HL-60 (cell line): Measurements from ENCODE around the gene KRTAP10-7.

Experiments
- POLR2AphosphoS5 ChIP-seq: IDR thresholded peaks from 2 replicates; pipeline ENCODE4 v1.6.1; 2012; ENCODE audit warnings: low read depth
- SPI1 ChIP-seq: IDR thresholded peaks from 2 replicates; pipeline ENCODE4 v1.6.1; 2012; ENCODE audit warnings: low read depth, mild to moderate bottlenecking, borderline replicate concordance
- TF ChIP-seq, protein P1 (sequence below): IDR thresholded peaks from one replicate; pipeline ENCODE4 v1.5.1; 2011; ENCODE audit warnings: low read length, control low read depth, inconsistent platforms; ENCODE audit not compliant: insufficient read depth
- TF ChIP-seq, protein P2 (sequence below): IDR thresholded peaks from 2 replicates; pipeline ENCODE4 v1.6.1; 2012; ENCODE audit warnings: low read depth; ENCODE audit not compliant: insufficient replicate concordance

DNA sequence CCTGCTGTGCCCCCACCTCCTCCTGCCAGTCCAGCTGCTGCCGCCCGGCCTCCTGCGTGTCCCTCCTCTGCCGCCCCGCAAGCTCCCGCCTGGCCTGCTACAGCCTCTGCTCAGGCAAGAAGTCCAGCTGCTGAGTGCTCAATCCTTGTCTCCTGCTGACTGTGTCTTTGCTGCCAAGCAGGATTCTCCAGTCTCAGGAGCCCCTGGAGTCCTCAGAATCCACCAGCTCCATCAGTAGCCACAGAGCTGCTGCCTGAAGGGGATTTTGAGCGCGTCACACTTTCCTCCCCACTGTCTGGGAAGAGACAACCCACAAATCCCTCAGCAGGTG, 46.8 kb downstream of the KRTAP10-7 start:
- TF ChIP-seq, protein P1, sequence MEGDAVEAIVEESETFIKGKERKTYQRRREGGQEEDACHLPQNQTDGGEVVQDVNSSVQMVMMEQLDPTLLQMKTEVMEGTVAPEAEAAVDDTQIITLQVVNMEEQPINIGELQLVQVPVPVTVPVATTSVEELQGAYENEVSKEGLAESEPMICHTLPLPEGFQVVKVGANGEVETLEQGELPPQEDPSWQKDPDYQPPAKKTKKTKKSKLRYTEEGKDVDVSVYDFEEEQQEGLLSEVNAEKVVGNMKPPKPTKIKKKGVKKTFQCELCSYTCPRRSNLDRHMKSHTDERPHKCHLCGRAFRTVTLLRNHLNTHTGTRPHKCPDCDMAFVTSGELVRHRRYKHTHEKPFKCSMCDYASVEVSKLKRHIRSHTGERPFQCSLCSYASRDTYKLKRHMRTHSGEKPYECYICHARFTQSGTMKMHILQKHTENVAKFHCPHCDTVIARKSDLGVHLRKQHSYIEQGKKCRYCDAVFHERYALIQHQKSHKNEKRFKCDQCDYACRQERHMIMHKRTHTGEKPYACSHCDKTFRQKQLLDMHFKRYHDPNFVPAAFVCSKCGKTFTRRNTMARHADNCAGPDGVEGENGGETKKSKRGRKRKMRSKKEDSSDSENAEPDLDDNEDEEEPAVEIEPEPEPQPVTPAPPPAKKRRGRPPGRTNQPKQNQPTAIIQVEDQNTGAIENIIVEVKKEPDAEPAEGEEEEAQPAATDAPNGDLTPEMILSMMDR = no peak
- no peak for TF ChIP-seq SPI1
- no peak for TF ChIP-seq POLR2AphosphoS5
- TF ChIP-seq, protein P2, sequence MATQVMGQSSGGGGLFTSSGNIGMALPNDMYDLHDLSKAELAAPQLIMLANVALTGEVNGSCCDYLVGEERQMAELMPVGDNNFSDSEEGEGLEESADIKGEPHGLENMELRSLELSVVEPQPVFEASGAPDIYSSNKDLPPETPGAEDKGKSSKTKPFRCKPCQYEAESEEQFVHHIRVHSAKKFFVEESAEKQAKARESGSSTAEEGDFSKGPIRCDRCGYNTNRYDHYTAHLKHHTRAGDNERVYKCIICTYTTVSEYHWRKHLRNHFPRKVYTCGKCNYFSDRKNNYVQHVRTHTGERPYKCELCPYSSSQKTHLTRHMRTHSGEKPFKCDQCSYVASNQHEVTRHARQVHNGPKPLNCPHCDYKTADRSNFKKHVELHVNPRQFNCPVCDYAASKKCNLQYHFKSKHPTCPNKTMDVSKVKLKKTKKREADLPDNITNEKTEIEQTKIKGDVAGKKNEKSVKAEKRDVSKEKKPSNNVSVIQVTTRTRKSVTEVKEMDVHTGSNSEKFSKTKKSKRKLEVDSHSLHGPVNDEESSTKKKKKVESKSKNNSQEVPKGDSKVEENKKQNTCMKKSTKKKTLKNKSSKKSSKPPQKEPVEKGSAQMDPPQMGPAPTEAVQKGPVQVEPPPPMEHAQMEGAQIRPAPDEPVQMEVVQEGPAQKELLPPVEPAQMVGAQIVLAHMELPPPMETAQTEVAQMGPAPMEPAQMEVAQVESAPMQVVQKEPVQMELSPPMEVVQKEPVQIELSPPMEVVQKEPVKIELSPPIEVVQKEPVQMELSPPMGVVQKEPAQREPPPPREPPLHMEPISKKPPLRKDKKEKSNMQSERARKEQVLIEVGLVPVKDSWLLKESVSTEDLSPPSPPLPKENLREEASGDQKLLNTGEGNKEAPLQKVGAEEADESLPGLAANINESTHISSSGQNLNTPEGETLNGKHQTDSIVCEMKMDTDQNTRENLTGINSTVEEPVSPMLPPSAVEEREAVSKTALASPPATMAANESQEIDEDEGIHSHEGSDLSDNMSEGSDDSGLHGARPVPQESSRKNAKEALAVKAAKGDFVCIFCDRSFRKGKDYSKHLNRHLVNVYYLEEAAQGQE = no peak
